HepG2 (cell line): ENCODE results near the gene SF3A2. TPM values are rescaled to one million over a fixed set of nuclear protein-coding genes. Genes with fewer than 3 reads are reported as not detected.
A peak's percentile ranks its signal among the peaks of the same experiment; 100 is the strongest.

Experiments
- BCL6 ChIP-seq: IDR thresholded peaks from 2 replicates; pipeline ENCODE4 v1.6.1; 2016; ENCODE audit warnings: missing genetic modification reagents, missing compliant biosample characterization
- ESRRA ChIP-seq: sonication (generic); formaldehyde crosslinking; IDR thresholded peaks from 2 replicates; pipeline ENCODE4 v1.5.1; 2020; ENCODE audit warnings: mild to moderate bottlenecking, low read depth, missing genetic modification reagents
- FOXM1 ChIP-seq: sonication (generic); formaldehyde crosslinking; IDR thresholded peaks from 2 replicates; pipeline ENCODE4 v1.5.0; 2020; ENCODE audit warnings: missing genetic modification reagents
- HMGXB4 ChIP-seq, 2 experiments: sonication (generic) in 1 of 2; formaldehyde crosslinking in 1 of 2; IDR thresholded peaks; 2 replicates each; pipeline versions ENCODE4 v1.4.0 to v1.6.1; 2018 to 2020; ENCODE audit warnings: missing genetic modification reagents in 2 of 2, borderline replicate concordance in 1 of 2, low read depth in 1 of 2, mild to moderate bottlenecking in 1 of 2, missing biosample characterization in 1 of 2
- HNF1A ChIP-seq, 2 experiments: sonication (generic) in 1 of 2; formaldehyde crosslinking in 1 of 2; IDR thresholded peaks; 2 replicates each; pipeline versions ENCODE4 v1.4.0 to v1.6.1; 2016 to 2020; ENCODE audit warnings: borderline replicate concordance in 1 of 2, low read depth in 1 of 2, mild to moderate bottlenecking in 1 of 2, missing genetic modification reagents in 1 of 2
- KDM6A ChIP-seq: IDR thresholded peaks from 2 replicates; pipeline ENCODE4 v1.6.1; 2016; ENCODE audit warnings: low read depth
- MAFK ChIP-seq, 2 experiments: IDR thresholded peaks in 1 of 2; conservative IDR thresholded peaks in 1 of 2; 2 replicates each; pipeline ENCODE4 v1.6.1; 2011; ENCODE audit warnings: improper control_type of control experiment in 2 of 2, low read length in 2 of 2
- ONECUT2 ChIP-seq: sonication (generic); formaldehyde crosslinking; IDR thresholded peaks from 2 replicates; pipeline ENCODE4 v1.4.0; 2020; ENCODE audit warnings: missing genetic modification reagents
- PRPF4 ChIP-seq: fragments of 200-400 bp; formaldehyde crosslinking; IDR thresholded peaks from 2 replicates; pipeline ENCODE4 v1.6.1; 2016; ENCODE audit warnings: low read length, low read depth; ENCODE audit not compliant: poor library complexity, severe bottlenecking
- RBM39 ChIP-seq: fragments of 200-400 bp; formaldehyde crosslinking; IDR thresholded peaks from one replicate; pipeline ENCODE4 v1.6.1; 2018; ENCODE audit warnings: antibody characterized with exemption, mild to moderate bottlenecking, low read depth, low read length; ENCODE audit not compliant: poor library complexity, severe bottlenecking
- SIX1 ChIP-seq: sonication (generic); formaldehyde crosslinking; IDR thresholded peaks from 2 replicates; pipeline ENCODE4 v1.4.0; 2020; ENCODE audit warnings: missing genetic modification reagents, borderline replicate concordance
- SP1 ChIP-seq, 2 experiments: fragments of 450-650 bp in 1 of 2; sonication (generic) in 1 of 2; formaldehyde crosslinking in 1 of 2; IDR thresholded peaks; 2 replicates each; pipeline versions ENCODE4 v1.4.0 to v1.6.1; 2016 to 2020; ENCODE audit warnings: missing genetic modification reagents in 1 of 2
- ZNF317 ChIP-seq: sonication (generic); formaldehyde crosslinking; IDR thresholded peaks from 2 replicates; pipeline ENCODE4 v1.5.0; 2020; ENCODE audit warnings: mild to moderate bottlenecking, missing genetic modification reagents
- ZNF34 ChIP-seq: sonication (generic); formaldehyde crosslinking; IDR thresholded peaks from 2 replicates; pipeline ENCODE4 v1.4.0; 2020; ENCODE audit warnings: mild to moderate bottlenecking, missing genetic modification reagents, borderline replicate concordance
- ZNF549 ChIP-seq: sonication (generic); formaldehyde crosslinking; IDR thresholded peaks from 2 replicates; pipeline ENCODE4 v1.5.0; 2020; ENCODE audit warnings: missing genetic modification reagents
- ZNF558 ChIP-seq: sonication (generic); formaldehyde crosslinking; IDR thresholded peaks from 2 replicates; pipeline ENCODE4 v1.9.0; 2022; ENCODE audit warnings: mild to moderate bottlenecking, missing genetic modification reagents, borderline replicate concordance
- ZNF616 ChIP-seq: sonication (generic); formaldehyde crosslinking; IDR thresholded peaks from 2 replicates; pipeline ENCODE4 v1.5.0; 2020; ENCODE audit warnings: low read depth, mild to moderate bottlenecking, missing genetic modification reagents
- ZNF75D ChIP-seq: sonication (generic); formaldehyde crosslinking; IDR thresholded peaks from 2 replicates; pipeline ENCODE4 v1.8.1; 2023; ENCODE audit warnings: missing genetic modification reagents, mild to moderate bottlenecking, borderline replicate concordance
- polyA plus RNA-seq, 8 experiments: library from polyadenylated mRNA; depleted of rRNA in 3 of 8; stranded (reverse) in 7 of 8; unstranded in 1 of 8; fragments of >200 nt; fragmentation: Illumina TruSeq in 4 of 8; extraction: Trizol in 4 of 8; gene quantifications; 2 replicates each; pipeline versions ENCODE4 v1.2.1 to v1.2.3, GENCODE V29; 2011 to 2016; ENCODE audit warnings: low read depth in 4 of 8, missing spikeins in 1 of 8, mixed read lengths in 1 of 8; ENCODE audit not compliant: insufficient read depth in 1 of 8
- total RNA-seq, 5 experiments: library from RNA; depleted of rRNA; stranded (reverse); fragments of >200 nt; fragmentation: Illumina TruSeq; extraction: Trizol; gene quantifications; 2 replicates each; pipeline ENCODE4 v1.2.3, GENCODE V29; 2016; ENCODE audit warnings: low read depth in 1 of 5
- TF ChIP-seq, protein P1 (sequence below): IDR thresholded peaks from 2 replicates; pipeline ENCODE4 v1.6.1; 2016; ENCODE audit warnings: mild to moderate bottlenecking, missing biosample characterization, missing genetic modification reagents
- TF ChIP-seq, protein P2 (sequence below): sonication (generic); formaldehyde crosslinking; IDR thresholded peaks from 2 replicates; pipeline ENCODE4 v1.8.0; 2022; ENCODE audit warnings: mild to moderate bottlenecking, missing genetic modification reagents, moderate library complexity

Gene SF3A2
- total and polyA plus RNA-seq, 2 of the 13 experiments (the other 11 are each of a cell fraction or from before 2014, with no cell fraction given), result 8.6 to 8.8 TPM

- TF ChIP-seq HNF1A (IDR thresholded peaks at IDR 0.05; ENCODE audit: low read depth) (no peak), HNF1A (CRISPR knock-in tag; IDR thresholded peaks at IDR 0.05; ENCODE audit: borderline replicate concordance) (no peak), PRPF4 (no peak), HMGXB4 (CRISPR knock-in tag; IDR thresholded peaks at IDR 0.05; ENCODE audit: borderline replicate concordance in 1 of 2, low read depth in 1 of 2) (peak in 1 of 2 experiments; percentile 26; a peak in 1 of 4 replicates), ZNF75D (CRISPR knock-in tag) (no peak), FOXM1 (CRISPR knock-in tag) (no peak), ONECUT2 (no peak), SP1 (IDR thresholded peaks at IDR 0.05) (no peak), SP1 (CRISPR knock-in tag; IDR thresholded peaks at IDR 0.05) (peak; percentile 13; the same call in 1 of the 2 replicates), MAFK (conservative IDR thresholded peaks at IDR 0.05 in 1 of 2, IDR thresholded peaks at IDR 0.05 in 1 of 2; ENCODE audit: low read length in 2 of 2) (no peak), ZNF549 (CRISPR knock-in tag) (no peak), KDM6A (CRISPR knock-in tag) (no peak), ZNF616 (CRISPR knock-in tag) (no peak), BCL6 (CRISPR knock-in tag) (no peak), ZNF317 (CRISPR knock-in tag) (0 out of 2 replicates have a peak, but pooled peaks have one; percentile 47), SIX1 (CRISPR knock-in tag) (no peak), RBM39 (no peak), ZNF558 (CRISPR knock-in tag) (0 out of 2 replicates have a peak, but pooled peaks have one; percentile 24), ESRRA (CRISPR knock-in tag) (no peak), ZNF34 (CRISPR knock-in tag) (no peak)
- TF ChIP-seq, protein P1, sequence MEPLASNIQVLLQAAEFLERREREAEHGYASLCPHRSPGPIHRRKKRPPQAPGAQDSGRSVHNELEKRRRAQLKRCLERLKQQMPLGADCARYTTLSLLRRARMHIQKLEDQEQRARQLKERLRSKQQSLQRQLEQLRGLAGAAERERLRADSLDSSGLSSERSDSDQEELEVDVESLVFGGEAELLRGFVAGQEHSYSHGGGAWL (CRISPR knock-in tag), result peak; percentile 79; the same call in 1 of the 2 replicates
- TF ChIP-seq, protein P2, sequence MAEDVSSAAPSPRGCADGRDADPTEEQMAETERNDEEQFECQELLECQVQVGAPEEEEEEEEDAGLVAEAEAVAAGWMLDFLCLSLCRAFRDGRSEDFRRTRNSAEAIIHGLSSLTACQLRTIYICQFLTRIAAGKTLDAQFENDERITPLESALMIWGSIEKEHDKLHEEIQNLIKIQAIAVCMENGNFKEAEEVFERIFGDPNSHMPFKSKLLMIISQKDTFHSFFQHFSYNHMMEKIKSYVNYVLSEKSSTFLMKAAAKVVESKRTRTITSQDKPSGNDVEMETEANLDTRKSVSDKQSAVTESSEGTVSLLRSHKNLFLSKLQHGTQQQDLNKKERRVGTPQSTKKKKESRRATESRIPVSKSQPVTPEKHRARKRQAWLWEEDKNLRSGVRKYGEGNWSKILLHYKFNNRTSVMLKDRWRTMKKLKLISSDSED (CRISPR knock-in tag), result no peak
These were observed 29.8 kb downstream of the SF3A2 start (continued) for GRCh38 chr19:2266183-2266993.
